Keratinocyte (primary cell): ENCODE results near the gene CRIM1.

Experiments
- EZH2 ChIP-seq: IDR thresholded peaks from one replicate; pipeline ENCODE4 v1.6.1; 2012; ENCODE audit warnings: inconsistent platforms, mild to moderate bottlenecking, low read length, moderate library complexity
- TF ChIP-seq, protein P1 (sequence below), 3 experiments: IDR thresholded peaks in 1 of 3; conservative IDR thresholded peaks in 1 of 3; optimal IDR thresholded peaks in 1 of 3; 2 replicates in 2 of 3; 3 replicates in 1 of 3; pipeline versions ENCODE3 to v1.5.1; 2011; ENCODE audit warnings: low read length in 3 of 3, mild to moderate bottlenecking in 3 of 3, moderate library complexity in 2 of 3, control low read depth in 1 of 3, inconsistent platforms in 1 of 3; ENCODE audit not compliant: insufficient read depth in 2 of 3; ENCODE audit errors: extremely low read depth in 1 of 3

- no peak for TF ChIP-seq EZH2
- TF ChIP-seq, protein P1, sequence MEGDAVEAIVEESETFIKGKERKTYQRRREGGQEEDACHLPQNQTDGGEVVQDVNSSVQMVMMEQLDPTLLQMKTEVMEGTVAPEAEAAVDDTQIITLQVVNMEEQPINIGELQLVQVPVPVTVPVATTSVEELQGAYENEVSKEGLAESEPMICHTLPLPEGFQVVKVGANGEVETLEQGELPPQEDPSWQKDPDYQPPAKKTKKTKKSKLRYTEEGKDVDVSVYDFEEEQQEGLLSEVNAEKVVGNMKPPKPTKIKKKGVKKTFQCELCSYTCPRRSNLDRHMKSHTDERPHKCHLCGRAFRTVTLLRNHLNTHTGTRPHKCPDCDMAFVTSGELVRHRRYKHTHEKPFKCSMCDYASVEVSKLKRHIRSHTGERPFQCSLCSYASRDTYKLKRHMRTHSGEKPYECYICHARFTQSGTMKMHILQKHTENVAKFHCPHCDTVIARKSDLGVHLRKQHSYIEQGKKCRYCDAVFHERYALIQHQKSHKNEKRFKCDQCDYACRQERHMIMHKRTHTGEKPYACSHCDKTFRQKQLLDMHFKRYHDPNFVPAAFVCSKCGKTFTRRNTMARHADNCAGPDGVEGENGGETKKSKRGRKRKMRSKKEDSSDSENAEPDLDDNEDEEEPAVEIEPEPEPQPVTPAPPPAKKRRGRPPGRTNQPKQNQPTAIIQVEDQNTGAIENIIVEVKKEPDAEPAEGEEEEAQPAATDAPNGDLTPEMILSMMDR (optimal IDR thresholded peaks at IDR 0.05 in 1 of 3, IDR thresholded peaks at IDR 0.05 in 1 of 3, conservative IDR thresholded peaks at IDR 0.05 in 1 of 3; ENCODE audit: extremely low read depth in 1 of 3, insufficient read depth in 2 of 3, low read length in 3 of 3) = no peak
Measured at GRCh38 chr2:36335597-36335996, 20.0 kb upstream of the CRIM1 start.
